Esophagus muscularis mucosa (tissue), 4 donors: Measurements from ENCODE around the gene TOM1L1. TPM values are rescaled to one million over a fixed set of nuclear protein-coding genes. Genes with fewer than 3 reads are reported as not detected.

ENCODE experiments used
- DNase-seq: peaks from one replicate; pipeline ENCODE4 v3.0.0-alpha.2; 2017; ENCODE audit errors: extremely low spot score
- H3K27ac ChIP-seq, 4 donors: fragments of 200-600 bp; sonication (generic); replicated peaks in 1 of 4; 1 replicate in 3 of 4; 2 replicates in 1 of 4; pipeline ENCODE4 v1.5.1; 2016 to 2019; ENCODE audit warnings: mild to moderate bottlenecking in 1 of 4
- H3K27me3 ChIP-seq, 4 donors: fragments of 200-600 bp; sonication (generic); one replicate each; pipeline versions ENCODE4 v1.5.1 to v1.6.0; 2016 to 2019
- H3K36me3 ChIP-seq, 4 donors: fragments of 200-600 bp; sonication (generic); one replicate each; pipeline ENCODE4 v1.5.1; 2016 to 2019
- H3K4me1 ChIP-seq, 4 donors: fragments of 200-600 bp; sonication (generic); one replicate each; pipeline ENCODE4 v1.5.1; 2016 to 2019
- H3K4me3 ChIP-seq, 4 donors: fragments of 200-600 bp; sonication (generic); 1 replicate in 2 of 4; 2 replicates in 2 of 4; pipeline ENCODE4 v1.5.1; 2016 to 2019; ENCODE audit warnings: mild to moderate bottlenecking in 4 of 4, moderate library complexity in 1 of 4
- H3K9me3 ChIP-seq, 4 donors: fragments of 200-600 bp; sonication (generic); 1 replicate in 3 of 4; 2 replicates in 1 of 4; pipeline ENCODE4 v1.5.1; 2016 to 2019
- CTCF ChIP-seq, 3 experiments: fragments of 200-600 bp in 2 of 3; fragments of 450-650 bp in 1 of 3; sonication (generic) in 2 of 3; IDR thresholded peaks; one replicate each; pipeline ENCODE4 v1.5.1; 2017 to 2019; ENCODE audit warnings: antibody characterized with exemption in 3 of 3, mild to moderate bottlenecking in 2 of 3, moderate library complexity in 1 of 3
- EP300 ChIP-seq: sonication (generic); formaldehyde crosslinking; IDR thresholded peaks from one replicate; pipeline ENCODE4 v1.6.1; 2017; ENCODE audit warnings: antibody characterized with exemption
- POLR2A ChIP-seq: fragments of 450-650 bp; IDR thresholded peaks from one replicate; pipeline ENCODE4 v1.6.1; 2017; ENCODE audit warnings: antibody characterized with exemption, moderate library complexity, mild to moderate bottlenecking, low read depth
- POLR2AphosphoS5 ChIP-seq, 2 donors: sonication (generic); formaldehyde crosslinking; IDR thresholded peaks; one replicate each; pipeline ENCODE4 v1.6.1; 2017; ENCODE audit warnings: antibody characterized with exemption in 2 of 2
- WGBS: methylation state at CpG from one replicate; pipeline ENCODE4 v1.1.5; 2018; 5-methylcytosine and 5-hydroxymethylcytosine counted together
- intact Hi-C: fragments of 100-400 bp; cut with DNase I; formaldehyde crosslinking; loops from one replicate; pipeline ENCODE4 v1.15.1; 2023
- total RNA-seq, 4 donors: library from RNA; depleted of rRNA; stranded (reverse); fragments of >200 nt; gene quantifications; one replicate each; pipeline versions ENCODE4 v1.1.0 to v1.2.1, GENCODE V29; 2016

TOM1L1 gene
- total RNA-seq, 4 donors from 2014 or later: 25.8 to 40.7 (median 28.6) TPM

GRCh38 chr17:54991567-54991966, 90.9 kb downstream of the TOM1L1 start:
- no peaks in the 10 kb centered on the region for H3K9me3 ChIP-seq
- H3K4me3 ChIP-seq: no peak overlapping the region
- H3K27ac ChIP-seq: no peak overlapping the region
- no peak for DNase-seq
- H3K4me1 ChIP-seq: no peaks in the 10 kb centered on the region
- intact Hi-C loops: loop anchor here (5.0 to 10.0 kb wide), 2 partner anchors 253 to 356 kb away; no protein-coding TSS in a partner anchor
- no peaks in the 10 kb centered on the region for H3K27me3 ChIP-seq
- TF ChIP-seq EP300: no peak
- TF ChIP-seq POLR2A: no peak
- no peak for TF ChIP-seq CTCF (IDR thresholded peaks at IDR 0.05)
- no peak for TF ChIP-seq POLR2AphosphoS5 (IDR thresholded peaks at IDR 0.05)
- H3K36me3 ChIP-seq: peaks cover 0 to 32% (median 5%) of the 10 kb centered on the region in 4 donors
- WGBS: 91% methylated on average over 1 of the region's 1 CpG

- no peak overlapping the region for H3K4me3 ChIP-seq
- intact Hi-C loops: loop anchor here (5.0 to 10.0 kb wide), 2 partner anchors 252 to 354 kb away; no protein-coding TSS in a partner anchor
- H3K36me3 ChIP-seq: peaks cover 0 to 24% (median 0%) of the 10 kb centered on the region in 4 donors
- no peaks in the 10 kb centered on the region for H3K9me3 ChIP-seq
- H3K27ac ChIP-seq: no peak overlapping the region
- H3K27me3 ChIP-seq: no peaks in the 10 kb centered on the region
- 82% methylated on average over 8 of the region's 8 CpGs for WGBS
- peaks cover 0 to 5% (median 2%) of the 10 kb centered on the region in 4 donors for H3K4me1 ChIP-seq
- DNase-seq: no peak
- no peak for TF ChIP-seq POLR2AphosphoS5 (IDR thresholded peaks at IDR 0.05)
- TF ChIP-seq CTCF (IDR thresholded peaks at IDR 0.05): peak; percentile 55 to 64 (median 56)
Observed at GRCh38 chr17:54992797-54993639, 92.4 kb downstream of the TOM1L1 start.

GRCh38 chr17:54996441-54996840, 95.8 kb downstream of the TOM1L1 start:
- Histone ChIP-seq H3K9me3 (no peaks in the 10 kb centered on the region), H3K27ac (no peak overlapping the region), H3K4me3 (no peak overlapping the region), H3K27me3 (no peaks in the 10 kb centered on the region), H3K36me3 (peaks cover 0 to 41% (median 10%) of the 10 kb centered on the region in 4 donors), H3K4me1 (peaks cover 0 to 5% (median 2%) of the 10 kb centered on the region in 4 donors)
- 100% methylated on average over 1 of the region's 1 CpG for WGBS
- no peak for TF ChIP-seq EP300
- TF ChIP-seq POLR2AphosphoS5 (IDR thresholded peaks at IDR 0.05): no peak
- no peak for TF ChIP-seq CTCF (IDR thresholded peaks at IDR 0.05)
- no peak for TF ChIP-seq POLR2A
- DNase-seq: no peak
- intact Hi-C loops: loop anchor here (10.0 kb wide), 1 partner anchor 248 kb away; no protein-coding TSS in a partner anchor

- no peaks in the 10 kb centered on the region for H3K9me3 ChIP-seq
- no peak overlapping the region for H3K27ac ChIP-seq
- H3K4me1 ChIP-seq: no peaks in the 10 kb centered on the region
- no peak for TF ChIP-seq POLR2A
- TF ChIP-seq EP300: no peak
- no peak for TF ChIP-seq CTCF (IDR thresholded peaks at IDR 0.05)
- no peak for TF ChIP-seq POLR2AphosphoS5 (IDR thresholded peaks at IDR 0.05)
- peaks cover 0 to 38% (median 12%) of the 10 kb centered on the region in 4 donors for H3K36me3 ChIP-seq
- intact Hi-C loops: no loop called here
- DNase-seq: no peak
- no peaks in the 10 kb centered on the region for H3K27me3 ChIP-seq
- H3K4me3 ChIP-seq: no peak overlapping the region
Observed at GRCh38 chr17:55002458-55002857, 101.8 kb downstream of the TOM1L1 start.
